GM21526 (cell line): ENCODE results near the gene SETBP1.

Experiments used
- ATAC-seq: cut with Tn5 transposase; IDR thresholded peaks from one replicate; pipeline ENCODE4 v1.9.1; 2021; ENCODE audit warnings: moderate library complexity; ENCODE audit not compliant: unreplicated experiment, low FRiP score

SETBP1 gene

GRCh38 chr18:45085916-45086624 lies 405.4 kb downstream of the SETBP1 start:
- ATAC-seq = no peak

- no peak for ATAC-seq
Observed at GRCh38 chr18:45086777-45087176, 406.1 kb downstream of the SETBP1 start.

GRCh38 chr18:45090526-45091140 lies 409.9 kb downstream of the SETBP1 start:
- no peak for ATAC-seq

GRCh38 chr18:45100321-45101105 lies 419.8 kb downstream of the SETBP1 start:
- ATAC-seq = no peak

- ATAC-seq = no peak
Observed at GRCh38 chr18:45102126-45102525, 421.4 kb downstream of the SETBP1 start.

GRCh38 chr18:45102863-45103262 lies 422.2 kb downstream of the SETBP1 start:
- ATAC-seq = no peak

- ATAC-seq = peak; percentile 58
Observed at GRCh38 chr18:45103319-45104048, 422.8 kb downstream of the SETBP1 start.

GRCh38 chr18:45104049-45104395 lies 423.3 kb downstream of the SETBP1 start:
- peak; percentile 16 for ATAC-seq

- peak; percentile 83 for ATAC-seq
Observed at GRCh38 chr18:45106331-45106774, 425.7 kb downstream of the SETBP1 start.

- ATAC-seq = no peak
Observed at GRCh38 chr18:45107425-45107824, 426.7 kb downstream of the SETBP1 start.

GRCh38 chr18:45108754-45109153 lies 428.1 kb downstream of the SETBP1 start:
- ATAC-seq = no peak

GRCh38 chr18:45109271-45109670 lies 428.6 kb downstream of the SETBP1 start:
- ATAC-seq = no peak

- no peak for ATAC-seq
Observed at GRCh38 chr18:45109706-45110105, 429.0 kb downstream of the SETBP1 start.

GRCh38 chr18:45110577-45111501 lies 430.2 kb downstream of the SETBP1 start:
- no peak for ATAC-seq

- no peak for ATAC-seq
Observed at GRCh38 chr18:45111502-45111848, 430.8 kb downstream of the SETBP1 start.

GRCh38 chr18:45112682-45113081 lies 432.0 kb downstream of the SETBP1 start:
- no peak for ATAC-seq

- no peak for ATAC-seq
Observed at GRCh38 chr18:45116116-45116515, 435.4 kb downstream of the SETBP1 start.
